GM10847 (cell line): ENCODE measurements around the gene CPE.

Source experiments
- POLR2A ChIP-seq: IDR thresholded peaks from 2 replicates; pipeline ENCODE4 v1.6.1; 2011; ENCODE audit not compliant: insufficient read length; ENCODE audit errors: extremely low read depth

CPE gene

DNA sequence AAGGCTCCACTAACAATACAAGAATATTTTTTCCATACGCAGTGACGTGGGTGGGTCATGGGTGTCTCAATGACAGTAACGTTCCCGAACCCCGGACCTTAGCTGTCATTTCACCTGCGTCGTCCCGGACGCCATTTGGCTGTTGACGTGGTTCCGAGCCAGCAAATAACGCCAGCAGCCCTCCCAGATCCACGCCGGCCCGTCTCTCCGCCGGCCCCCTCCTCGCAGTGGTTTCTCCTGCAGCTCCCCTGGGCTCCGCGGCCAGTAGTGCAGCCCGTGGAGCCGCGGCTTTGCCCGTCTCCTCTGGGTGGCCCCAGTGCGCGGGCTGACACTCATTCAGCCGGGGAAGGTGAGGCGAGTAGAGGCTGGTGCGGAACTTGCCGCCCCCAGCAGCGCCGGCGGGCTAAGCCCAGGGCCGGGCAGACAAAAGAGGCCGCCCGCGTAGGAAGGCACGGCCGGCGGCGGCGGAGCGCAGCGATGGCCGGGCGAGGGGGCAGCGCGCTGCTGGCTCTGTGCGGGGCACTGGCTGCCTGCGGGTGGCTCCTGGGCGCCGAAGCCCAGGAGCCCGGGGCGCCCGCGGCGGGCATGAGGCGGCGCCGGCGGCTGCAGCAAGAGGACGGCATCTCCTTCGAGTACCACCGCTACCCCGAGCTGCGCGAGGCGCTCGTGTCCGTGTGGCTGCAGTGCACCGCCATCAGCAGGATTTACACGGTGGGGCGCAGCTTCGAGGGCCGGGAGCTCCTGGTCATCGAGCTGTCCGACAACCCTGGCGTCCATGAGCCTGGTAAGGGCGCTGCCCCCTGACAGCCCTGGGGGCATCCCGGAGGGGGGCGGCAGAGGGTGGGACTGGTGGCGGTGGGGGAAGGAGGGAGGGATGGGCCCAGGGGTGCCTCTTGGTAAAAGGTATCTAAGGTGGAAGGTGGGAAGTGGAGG, at the start of gene CPE:
CPE (plus strand) TSS at position 264 of the 933 bp plus-strand sequence; CDS start at position 478, 214 bp downstream.
- TF ChIP-seq POLR2A: no peak

DNA sequence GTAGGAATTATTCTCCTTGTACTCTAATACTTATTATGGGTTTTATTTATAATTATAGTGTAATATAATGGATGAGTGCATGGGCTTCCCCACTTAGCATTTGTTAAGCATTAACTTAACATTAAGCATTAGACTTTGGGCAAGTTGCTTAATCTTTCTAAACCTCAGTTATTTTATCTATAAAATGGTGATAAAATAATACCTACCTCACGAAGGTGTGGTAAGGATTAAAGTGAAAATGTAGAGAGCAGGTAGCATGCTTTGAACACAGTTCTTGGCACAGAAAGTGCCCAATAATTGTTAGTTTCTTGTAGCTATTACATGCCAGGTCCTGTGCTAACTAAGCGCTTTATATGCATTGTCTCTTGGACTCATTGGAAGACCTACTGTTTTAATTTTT, 48.7 kb upstream of the CPE start:
- TF ChIP-seq POLR2A: no peak

DNA sequence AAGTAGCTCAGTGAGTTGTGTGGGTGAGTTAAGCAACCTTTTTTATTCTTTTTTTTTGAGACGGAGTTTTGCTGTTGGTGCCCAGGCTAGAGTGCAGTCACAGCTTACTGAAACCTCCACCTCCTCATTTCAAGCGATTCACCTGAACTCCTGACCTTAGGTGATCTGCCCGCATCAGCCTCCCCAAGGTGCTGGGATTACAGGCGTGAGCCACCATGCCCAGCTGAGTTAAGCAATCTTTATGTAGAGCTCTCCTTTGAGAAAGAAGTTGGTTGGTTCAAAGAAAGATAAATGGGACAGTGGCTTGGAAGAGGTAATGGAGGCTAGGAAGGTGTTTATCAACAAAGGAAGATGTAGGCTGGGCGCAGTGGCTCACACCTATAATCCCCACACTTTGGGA, 48.1 kb upstream of the CPE start:
- TF ChIP-seq POLR2A: no peak

DNA sequence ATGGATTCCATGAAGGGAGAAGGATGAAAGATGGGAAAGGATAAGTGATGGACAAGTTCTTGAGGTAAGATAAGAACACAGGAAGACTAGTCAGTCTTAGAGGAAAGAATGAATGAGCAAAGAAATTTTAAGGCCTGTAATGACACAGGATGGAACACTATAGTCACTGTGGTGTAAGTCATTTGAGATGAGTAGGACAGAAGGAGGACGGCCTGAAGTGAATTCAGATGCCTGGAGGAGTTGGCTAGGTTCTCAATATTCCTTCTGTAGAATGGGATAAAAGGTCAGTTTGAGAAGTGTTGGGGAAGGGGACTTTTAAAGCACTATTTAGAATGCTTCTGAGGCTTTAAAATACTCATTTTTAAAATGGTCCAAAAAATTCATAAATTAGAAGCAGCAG, 47.4 kb upstream of the CPE start:
- TF ChIP-seq POLR2A: no peak

DNA sequence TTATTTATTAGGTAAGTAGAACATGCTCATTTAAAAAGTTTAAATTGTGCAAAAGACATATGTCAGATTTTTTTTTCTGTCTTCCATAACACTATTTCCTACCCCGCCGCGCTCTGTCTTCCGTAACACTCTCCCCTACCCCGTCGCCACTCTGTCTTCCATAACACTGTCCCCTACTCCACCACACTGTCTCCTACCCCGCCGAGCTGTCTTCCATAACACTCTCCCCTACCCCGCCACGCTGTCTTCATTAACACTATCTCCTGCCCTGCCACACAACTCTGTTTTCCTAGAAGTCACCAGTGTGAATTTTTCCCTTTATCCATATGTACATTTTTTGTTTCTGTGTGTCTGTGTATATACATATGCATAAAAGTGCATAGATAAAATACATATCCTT, 47.0 kb upstream of the CPE start:
- no peak for TF ChIP-seq POLR2A

DNA sequence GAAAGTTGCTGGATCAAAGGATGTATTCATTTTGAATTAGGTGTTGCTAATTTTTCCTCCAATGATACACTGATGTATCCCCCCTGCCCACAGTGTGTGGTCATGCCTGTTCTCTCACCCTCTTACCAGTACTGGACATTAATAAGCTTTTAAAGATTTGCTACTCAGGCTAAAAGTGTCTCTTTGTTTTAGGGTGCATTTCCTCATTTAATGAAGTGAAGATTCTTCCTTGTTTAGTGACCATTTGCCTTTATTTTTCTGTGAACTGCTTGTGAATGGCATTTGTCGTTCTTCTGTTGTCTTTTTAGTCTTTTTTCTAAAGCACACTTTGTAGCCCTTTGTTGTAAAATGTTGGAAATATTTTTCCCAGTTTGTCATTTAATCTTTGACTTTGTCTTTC, 46.3 kb upstream of the CPE start:
- TF ChIP-seq POLR2A: no peak

DNA sequence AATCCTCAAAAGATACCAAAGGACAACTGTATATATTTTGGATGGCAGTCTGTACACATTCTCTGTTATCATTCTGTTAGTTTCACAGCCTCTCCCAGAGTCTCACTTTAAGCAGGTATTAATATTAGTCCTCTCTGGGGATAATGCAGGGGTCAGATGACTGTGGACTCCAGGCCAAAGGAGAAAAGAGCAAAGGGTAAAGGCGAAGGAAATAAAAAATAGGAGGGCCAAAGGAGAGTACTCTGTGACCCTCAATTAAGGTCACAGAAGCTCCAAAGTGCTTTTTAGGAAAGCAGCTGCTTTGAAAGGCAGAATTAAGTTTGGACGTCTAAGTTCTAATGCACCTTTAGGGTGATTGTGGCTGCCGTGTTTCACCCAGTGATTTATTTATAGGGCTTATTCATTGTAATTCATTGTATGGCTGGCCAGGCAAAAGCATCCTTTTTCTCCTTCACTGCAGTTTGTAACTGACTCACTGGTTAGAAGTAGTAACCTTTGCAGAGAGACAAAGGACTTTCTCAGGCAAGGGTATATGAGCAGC, 43.6 kb upstream of the CPE start:
- TF ChIP-seq POLR2A: no peak

DNA sequence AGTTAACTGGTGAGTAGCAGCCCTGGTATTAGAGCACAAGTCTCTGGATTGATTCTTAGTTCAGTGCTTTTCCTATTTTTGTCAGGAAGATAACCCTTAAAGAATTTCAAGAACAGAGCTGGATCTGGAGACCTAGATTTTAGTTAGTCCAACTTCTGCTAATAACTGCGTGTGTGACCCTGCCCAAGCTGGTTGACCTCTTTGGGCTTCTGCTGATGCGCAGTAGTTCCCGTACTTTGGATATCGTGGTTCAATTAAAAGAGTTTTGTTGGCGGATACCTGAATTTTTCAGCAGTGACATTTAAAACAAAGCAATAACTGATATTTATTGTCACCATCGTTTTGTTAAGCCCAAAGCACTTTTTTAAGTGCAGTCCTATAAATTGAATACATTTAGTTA, 42.1 kb upstream of the CPE start:
- TF ChIP-seq POLR2A: no peak

DNA sequence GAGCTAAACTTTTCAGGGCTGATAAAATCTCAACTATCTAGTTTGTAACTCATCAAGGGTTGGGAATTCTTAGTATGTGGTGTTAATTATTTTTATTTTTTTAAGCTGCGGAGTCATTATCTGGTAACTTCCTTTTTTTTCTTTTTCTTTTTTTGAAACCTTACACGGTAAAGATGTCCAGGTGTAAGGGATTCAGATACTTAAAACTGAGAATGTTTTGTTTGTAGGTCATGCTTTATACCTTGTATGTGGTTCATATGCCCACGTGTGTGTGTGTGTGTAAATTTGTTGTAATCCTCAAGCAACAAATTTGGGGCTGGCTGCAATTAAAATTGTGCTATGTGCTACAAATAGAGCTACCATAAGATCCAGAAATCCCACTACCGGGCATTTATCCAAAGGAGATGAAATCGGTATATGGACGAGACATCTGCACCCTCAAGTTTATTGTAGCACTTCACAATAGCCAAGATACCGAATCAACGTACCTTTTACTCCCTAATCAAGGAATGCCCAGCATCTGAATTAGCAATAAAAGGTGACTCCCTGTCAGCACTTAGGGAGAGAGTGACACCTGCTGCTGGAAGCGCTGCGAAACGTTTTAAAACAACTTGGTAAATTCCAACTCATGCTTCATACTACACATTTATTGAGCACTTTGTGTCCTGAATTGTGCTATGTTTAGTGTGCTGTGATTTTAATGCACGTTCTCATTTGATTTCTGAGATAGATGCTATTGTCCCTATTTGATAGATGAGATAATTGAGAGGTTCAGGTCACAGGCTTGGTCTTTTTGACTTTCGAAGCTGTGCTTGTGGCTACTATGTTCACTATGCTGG, 35.2 kb upstream of the CPE start:
- TF ChIP-seq POLR2A: no peak

DNA sequence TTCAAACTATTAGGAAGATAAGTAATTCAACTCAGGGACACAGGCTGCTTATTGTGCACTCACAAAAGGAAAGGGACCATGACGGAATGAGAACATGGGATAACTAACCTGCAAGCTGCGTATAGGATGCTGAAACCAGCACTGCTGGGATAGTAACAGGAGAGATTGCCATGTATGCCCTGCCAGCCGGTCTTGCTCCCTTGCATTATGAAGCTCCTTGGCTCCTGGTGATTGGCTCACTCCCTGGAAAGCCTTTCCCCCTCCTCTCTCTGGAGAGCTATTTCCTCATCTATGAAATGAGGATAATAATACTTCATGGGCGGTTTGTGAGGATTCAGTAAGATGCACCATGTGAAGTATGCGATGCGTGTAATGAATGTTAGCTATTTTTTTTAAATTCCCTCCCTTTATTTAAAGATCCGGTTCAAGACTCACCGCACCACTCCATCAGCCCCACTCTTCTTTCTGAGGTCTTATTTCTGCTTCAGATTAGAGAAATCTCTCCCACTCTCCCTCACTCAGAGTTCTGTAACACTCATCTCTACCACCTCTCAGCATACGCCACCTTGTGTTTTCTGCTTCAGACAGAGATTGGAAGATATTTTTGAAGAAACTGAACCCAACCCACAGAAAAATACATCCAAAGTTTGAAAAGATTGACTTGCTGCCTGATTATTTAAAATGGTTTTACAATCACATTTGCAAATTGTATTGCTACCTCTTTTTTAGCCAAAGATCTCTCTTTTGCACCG, 33.0 kb upstream of the CPE start:
- TF ChIP-seq POLR2A: no peak

DNA sequence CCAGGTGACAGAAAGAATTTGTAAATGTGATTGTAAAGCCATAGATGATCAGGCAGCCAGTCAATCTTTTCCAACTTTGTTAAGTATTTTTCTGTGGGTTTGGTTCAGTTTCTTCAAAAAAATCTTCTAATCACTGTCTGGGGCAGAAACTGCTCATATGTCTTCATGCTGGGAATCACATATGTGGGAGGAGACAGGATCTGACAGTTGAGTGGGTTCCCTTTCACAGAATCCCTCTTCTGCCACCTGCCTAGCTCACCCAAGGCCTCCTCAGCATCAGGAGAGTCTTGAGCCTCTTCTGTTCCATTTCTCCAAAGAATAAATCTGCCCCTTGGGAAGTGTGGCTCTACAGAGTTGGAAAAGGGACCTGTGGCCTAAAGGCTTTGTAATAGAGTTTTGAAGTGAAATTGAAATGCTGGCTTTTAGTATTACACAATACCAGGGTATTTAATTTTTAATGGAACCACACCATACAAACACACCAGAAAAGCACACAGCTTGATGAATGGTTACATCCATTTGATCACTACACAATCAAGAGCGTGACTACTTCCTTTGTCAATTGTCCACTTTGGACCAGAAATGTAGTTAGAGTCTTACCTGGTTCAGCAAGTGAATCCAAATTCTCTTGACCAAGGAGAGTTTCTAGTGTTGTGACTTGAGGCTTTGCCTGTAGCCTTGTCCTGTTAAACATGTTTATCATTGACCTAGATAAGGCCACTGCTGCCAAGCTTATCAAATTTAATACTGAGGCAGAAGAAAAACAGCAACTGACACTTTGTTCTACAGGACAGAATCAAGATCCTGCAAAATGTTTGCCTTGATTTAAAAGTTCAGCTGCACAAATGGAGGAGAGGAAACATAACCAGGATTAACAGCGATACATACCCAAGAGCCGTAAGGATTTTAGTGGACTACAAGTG, 30.9 kb upstream of the CPE start:
- no peak for TF ChIP-seq POLR2A

DNA sequence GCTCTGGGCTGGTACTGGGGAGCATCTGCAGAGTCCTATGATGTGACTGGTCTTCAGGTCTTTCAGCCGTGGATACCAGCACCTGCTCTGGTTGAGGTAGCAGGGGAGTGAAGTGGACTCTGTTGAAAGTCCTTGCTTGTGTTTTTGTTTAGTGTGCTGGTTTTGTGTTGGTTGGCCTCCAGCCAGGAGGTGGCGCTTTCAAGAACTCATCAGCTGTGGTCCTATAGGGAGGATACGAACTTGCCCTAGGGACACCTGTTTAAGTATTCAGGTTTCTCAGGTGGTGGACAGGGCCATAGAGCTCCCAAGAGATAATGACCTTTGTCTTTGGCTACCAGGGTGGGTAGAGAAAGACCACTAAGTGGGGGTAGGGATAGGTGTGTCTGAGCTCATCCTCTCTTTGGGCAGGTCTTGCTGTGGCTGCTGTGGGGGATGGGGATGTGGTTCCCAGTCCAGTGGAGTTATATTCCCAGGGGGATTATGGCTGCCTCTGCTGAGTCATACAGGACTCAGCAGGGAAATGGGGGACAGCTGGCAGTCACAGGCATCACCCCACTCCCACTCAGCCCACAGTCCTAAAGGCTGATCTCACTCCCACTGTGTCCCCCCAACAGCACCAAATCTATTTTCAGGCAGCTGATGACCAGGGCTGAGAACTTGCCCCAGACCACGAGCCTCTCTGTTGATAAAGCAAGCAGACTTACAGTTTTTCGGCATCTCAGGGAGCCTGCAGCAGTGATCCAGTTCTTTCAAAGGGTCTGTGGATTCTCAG, 27.3 kb upstream of the CPE start:
- TF ChIP-seq POLR2A: no peak

DNA sequence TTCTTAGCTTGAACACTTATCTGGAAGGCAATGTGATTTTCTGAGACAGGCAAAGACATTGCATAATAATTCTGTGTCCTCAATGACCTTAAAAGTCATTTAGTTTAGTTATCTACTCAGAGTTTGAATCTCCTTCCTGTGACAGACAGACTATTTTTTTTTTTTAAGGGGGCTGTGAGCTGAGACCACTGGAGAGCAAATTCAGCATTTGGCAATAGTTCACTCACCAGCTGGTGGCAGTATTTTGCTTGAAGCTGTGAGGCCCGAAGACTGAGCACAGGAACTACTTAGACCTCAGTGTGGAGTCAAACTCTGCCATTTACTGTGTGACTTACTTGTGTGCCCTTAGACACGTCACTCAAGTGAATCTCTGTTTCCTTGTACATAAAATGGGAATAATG, 22.9 kb upstream of the CPE start:
- TF ChIP-seq POLR2A: no peak
